ENCODE results near the gene GLIS1. TPM values are rescaled to one million over a fixed set of nuclear protein-coding genes. Genes with fewer than 3 reads are reported as not detected.

GLIS1 gene
- total RNA-seq, 1 experiment from 2014 or later: 0.28 TPM

GRCh38 chr1:53510215-53510614 lies 228.7 kb downstream of the GLIS1 start:
- Histone ChIP-seq H4K5ac (ENCODE audit: insufficient read length, low read depth, low read length) (no peak overlapping the region), H2BK120ac (ENCODE audit: low read depth, low read length, poor library complexity, severe bottlenecking) (no peak overlapping the region), H3K18ac (ENCODE audit: insufficient read length, low read depth, low read length) (no peak overlapping the region), H3K79me2 (ENCODE audit: insufficient read depth, low read length) (no peaks in the 10 kb centered on the region), H2BK20ac (ENCODE audit: low read depth, low read length, poor library complexity, severe bottlenecking) (no peak overlapping the region), H3T11ph (ENCODE audit: low read length) (no peak overlapping the region), H2BK5ac (ENCODE audit: insufficient read length, low read length) (no peak overlapping the region), H3K14ac (ENCODE audit: insufficient read depth, low read length) (no peak overlapping the region), H4K91ac (ENCODE audit: insufficient read length, low read depth, low read length) (no peak overlapping the region), H2BK15ac (ENCODE audit: low read depth, low read length) (no peak overlapping the region), H4K20me1 (ENCODE audit: control insufficient read depth, insufficient read depth, insufficient read length) (peaks cover 3% of the 10 kb centered on the region), H2BK12ac (ENCODE audit: insufficient read length, low read depth, low read length) (no peak overlapping the region), H3K9ac (ENCODE audit: extremely low read depth, insufficient read length, low read length) (no peak overlapping the region), H3K23ac (ENCODE audit: insufficient read length, low read depth, low read length) (no peak overlapping the region), H3K23me2 (ENCODE audit: insufficient read length, low read depth, low read length, poor library complexity, severe bottlenecking) (no peaks in the 10 kb centered on the region), H2AK5ac (ENCODE audit: insufficient read length, low read length) (no peak overlapping the region), H3K4ac (ENCODE audit: low read depth, low read length) (no peak overlapping the region), H3K56ac (ENCODE audit: insufficient read length, low read depth, low read length) (no peak overlapping the region), H2AFZ (ENCODE audit: low read length) (no peak overlapping the region), H3K9me3 (ENCODE audit: control insufficient read depth, low read depth, low read length) (no peaks in the 10 kb centered on the region), H3K27me3 (ENCODE audit: insufficient read depth, low read length) (no peaks in the 10 kb centered on the region), H3K4me2 (ENCODE audit: insufficient read depth, insufficient read length, low read length) (no peak overlapping the region), H3K79me1 (ENCODE audit: insufficient read depth, low read depth, low read length, poor library complexity, severe bottlenecking) (no peaks in the 10 kb centered on the region), H3K27ac (ENCODE audit: insufficient read length, low read depth, low read length) (no peak overlapping the region), H4K8ac (replicated peaks; ENCODE audit: insufficient read length, low read depth, low read length) (no peak overlapping the region), H3K4me1 (ENCODE audit: insufficient read depth, low read length) (no peaks in the 10 kb centered on the region)
- Mint-ChIP-seq H3K4me3 (no peak overlapping the region), H3K36me3 (ENCODE audit: insufficient read depth in 1 of 3, low read depth in 3 of 3) (no peaks in the 10 kb centered on the region; a peak in 2 of 7 replicates), H3K27ac (no peak overlapping the region), H3K4me1 (peaks cover 19 to 40% of the 10 kb centered on the region in 2 experiments), H3K9me3 (no peaks in the 10 kb centered on the region), H3K27me3 (ENCODE audit: low read depth) (peaks cover 6% of the 10 kb centered on the region)
- no peak for TF ChIP-seq CTCF (conservative IDR thresholded peaks at IDR 0.05)
- DNase-seq: no peak
- no CpG with 5 or more reads among the region's 7 CpGs for WGBS (ENCODE audit: extremely low coverage, insufficient read length, low lambda C conversion rate)
